Measurements from ENCODE around the gene SH3BP1. TPM values are rescaled to one million over a fixed set of nuclear protein-coding genes. Genes with fewer than 3 reads are reported as not detected.

SH3BP1 gene
- total and polyA plus RNA-seq, 2 of the 4 experiments (the other 2 are of a cell fraction): 8.8 to 33.3 TPM

DNA sequence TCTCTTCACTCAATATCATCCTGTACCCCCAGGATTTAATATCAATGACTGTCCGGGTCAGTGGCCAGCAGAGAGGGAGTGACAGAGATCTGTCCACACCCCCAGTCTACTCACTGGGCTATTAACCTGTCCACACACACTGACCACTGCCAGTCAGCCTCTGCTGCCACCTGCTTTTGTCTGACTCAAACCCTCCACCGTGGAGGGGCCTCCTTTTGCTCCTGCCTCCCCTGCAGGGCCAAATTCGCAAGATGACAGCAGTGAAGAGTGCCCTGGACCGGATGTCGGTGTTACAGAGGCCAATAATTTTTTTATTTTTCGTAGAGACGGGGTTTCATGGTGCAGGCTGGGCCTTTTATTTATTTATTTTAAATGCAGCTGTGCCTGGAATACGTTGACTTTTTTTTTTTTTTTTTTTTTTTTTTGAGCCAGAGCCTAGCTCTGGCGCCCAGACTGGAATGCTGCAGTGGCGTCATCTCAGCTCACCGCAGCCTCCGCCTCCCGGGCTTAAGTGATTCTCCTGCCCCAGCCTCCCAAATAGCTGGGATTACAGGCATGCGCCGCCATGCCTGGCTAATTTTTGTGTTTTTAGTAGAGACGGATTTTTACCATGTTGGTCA lies 24.2 kb downstream of the SH3BP1 start (continued):
- no peak for TF ChIP-seq SMC3 (IDR thresholded peaks at IDR 0.05; ENCODE audit: low read depth, low read length)

DNA sequence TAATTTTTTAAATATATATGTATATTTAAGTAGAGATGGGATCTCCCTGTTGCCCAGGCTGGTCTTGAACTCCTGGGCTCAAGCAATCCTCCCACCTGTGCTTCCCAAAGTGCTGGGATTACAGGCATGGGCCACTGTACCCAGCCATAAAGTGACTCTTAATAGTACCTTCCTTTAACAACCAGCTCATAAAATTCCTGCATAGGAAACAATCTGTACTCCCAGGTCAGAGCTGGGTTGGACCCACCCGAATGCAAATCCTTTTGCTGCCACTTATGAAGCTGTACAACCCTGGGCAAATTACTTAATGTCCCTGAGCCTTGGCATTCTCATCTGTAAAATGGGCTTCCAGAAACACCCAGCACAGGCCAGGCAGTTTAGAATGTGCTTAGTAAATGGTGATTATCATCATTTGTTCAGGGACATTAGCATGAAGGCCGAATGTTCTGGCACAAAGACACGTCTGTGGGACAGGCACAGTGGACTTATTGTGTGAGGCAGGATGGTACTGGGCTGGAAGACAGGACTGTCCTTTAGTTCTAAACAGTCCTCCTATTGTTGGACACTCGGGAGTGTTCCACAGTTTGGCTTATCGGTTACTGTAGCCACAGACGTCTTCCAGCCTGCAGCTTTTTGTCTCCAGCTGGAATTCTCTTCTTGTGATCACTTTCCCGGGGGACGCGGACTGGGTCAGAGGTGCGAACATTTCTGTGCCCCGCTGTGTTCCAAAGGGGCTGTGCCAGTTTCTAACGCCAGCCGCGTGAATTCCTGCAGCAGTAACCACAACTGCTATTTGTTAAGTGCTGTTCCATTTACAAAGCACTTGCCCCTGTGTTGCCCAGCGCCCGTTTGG lies 25.0 kb downstream of the SH3BP1 start:
- in situ Hi-C loops (cut with MboI; ENCODE audit: low sequenced_read_pairs) (no loop called here), dilution Hi-C loops (cut with HindIII; ENCODE audit: low sequenced_read_pairs, unreplicated experiment) (no loop called here)
- TF ChIP-seq MXI1 (IDR thresholded peaks at IDR 0.05; ENCODE audit: borderline replicate concordance, low read depth, low read length) (no peak), MAFK (IDR thresholded peaks at IDR 0.05; ENCODE audit: low read depth, low read length) (no peak), FOS (IDR thresholded peaks at IDR 0.05; ENCODE audit: low read depth, low read length) (no peak), RAD21 (IDR thresholded peaks at IDR 0.05; ENCODE audit: low read length) (no peak), RFX5 (IDR thresholded peaks at IDR 0.05; ENCODE audit: low read depth, low read length) (no peak), CEBPB (IDR thresholded peaks at IDR 0.05; ENCODE audit: low read depth, low read length) (no peak), CHD1 (IDR thresholded peaks at IDR 0.05; ENCODE audit: low read depth, low read length) (no peak)
- TF ChIP-seq, protein P1, sequence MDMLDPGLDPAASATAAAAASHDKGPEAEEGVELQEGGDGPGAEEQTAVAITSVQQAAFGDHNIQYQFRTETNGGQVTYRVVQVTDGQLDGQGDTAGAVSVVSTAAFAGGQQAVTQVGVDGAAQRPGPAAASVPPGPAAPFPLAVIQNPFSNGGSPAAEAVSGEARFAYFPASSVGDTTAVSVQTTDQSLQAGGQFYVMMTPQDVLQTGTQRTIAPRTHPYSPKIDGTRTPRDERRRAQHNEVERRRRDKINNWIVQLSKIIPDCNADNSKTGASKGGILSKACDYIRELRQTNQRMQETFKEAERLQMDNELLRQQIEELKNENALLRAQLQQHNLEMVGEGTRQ (IDR thresholded peaks at IDR 0.05; ENCODE audit: low read depth, low read length): no peak
- TF ChIP-seq, protein P2, sequence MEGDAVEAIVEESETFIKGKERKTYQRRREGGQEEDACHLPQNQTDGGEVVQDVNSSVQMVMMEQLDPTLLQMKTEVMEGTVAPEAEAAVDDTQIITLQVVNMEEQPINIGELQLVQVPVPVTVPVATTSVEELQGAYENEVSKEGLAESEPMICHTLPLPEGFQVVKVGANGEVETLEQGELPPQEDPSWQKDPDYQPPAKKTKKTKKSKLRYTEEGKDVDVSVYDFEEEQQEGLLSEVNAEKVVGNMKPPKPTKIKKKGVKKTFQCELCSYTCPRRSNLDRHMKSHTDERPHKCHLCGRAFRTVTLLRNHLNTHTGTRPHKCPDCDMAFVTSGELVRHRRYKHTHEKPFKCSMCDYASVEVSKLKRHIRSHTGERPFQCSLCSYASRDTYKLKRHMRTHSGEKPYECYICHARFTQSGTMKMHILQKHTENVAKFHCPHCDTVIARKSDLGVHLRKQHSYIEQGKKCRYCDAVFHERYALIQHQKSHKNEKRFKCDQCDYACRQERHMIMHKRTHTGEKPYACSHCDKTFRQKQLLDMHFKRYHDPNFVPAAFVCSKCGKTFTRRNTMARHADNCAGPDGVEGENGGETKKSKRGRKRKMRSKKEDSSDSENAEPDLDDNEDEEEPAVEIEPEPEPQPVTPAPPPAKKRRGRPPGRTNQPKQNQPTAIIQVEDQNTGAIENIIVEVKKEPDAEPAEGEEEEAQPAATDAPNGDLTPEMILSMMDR (conservative IDR thresholded peaks at IDR 0.05; ENCODE audit: low read depth, low read length): no peak

More for the DNA sequence above, 25.0 kb downstream of the SH3BP1 start:
- Histone ChIP-seq H3K9me3 (ENCODE audit: control insufficient read depth, insufficient read depth, low read length) (no peaks in the 10 kb centered on the region), H3K4me3 (ENCODE audit: insufficient read depth, low read depth, low read length) (no peak overlapping the region), H3K56ac (ENCODE audit: extremely low read depth, insufficient read depth, low read length) (no peak overlapping the region), H3K36me3 (ENCODE audit: control insufficient read depth, insufficient read depth, low read length) (peaks cover 14% of the 10 kb centered on the region), H3K23ac (ENCODE audit: low read depth, low read length) (peak overlapping the region; percentile 33; the same call in 1 of the 2 replicates), H2AK9ac (replicated peaks; ENCODE audit: low read depth, low read length, poor library complexity) (peak overlapping the region; percentile 7), H4K8ac (ENCODE audit: low read depth in 2 of 2, low read length in 2 of 2) (peak overlapping the region in 1 of 2 experiments; percentile 54; a peak in 1 of 4 replicates), H2BK15ac (ENCODE audit: low read depth, low read length) (no peak overlapping the region), H2BK120ac (ENCODE audit: low read depth, low read length) (no peak overlapping the region), H3K27me3 (ENCODE audit: control insufficient read depth, insufficient read depth, low read length) (no peaks in the 10 kb centered on the region), H3K79me1 (ENCODE audit: low read depth in 1 of 2, low read length in 2 of 2) (peaks cover 44 to 91% of the 10 kb centered on the region in 2 experiments), H3K4me2 (ENCODE audit: low read depth, low read length) (no peak overlapping the region), H4K20me1 (ENCODE audit: insufficient read depth, low read length) (peaks cover 28% of the 10 kb centered on the region), H3K9ac (ENCODE audit: low read depth, low read length) (no peak overlapping the region), H2AFZ (replicated peaks; ENCODE audit: low read length, poor library complexity) (no peak overlapping the region), H2BK20ac (ENCODE audit: low read depth, low read length) (0 out of 2 replicates have a peak overlapping the region, but pooled peaks have one; percentile 28), H4K5ac (ENCODE audit: low read depth, low read length) (no peak overlapping the region), H3K18ac (ENCODE audit: low read depth, low read length) (no peak overlapping the region), H3K4me1 (ENCODE audit: control insufficient read depth, insufficient read depth, low read length) (peaks cover 26% of the 10 kb centered on the region), H3K9me1 (ENCODE audit: insufficient read depth, low read length) (peaks cover 10% of the 10 kb centered on the region), H3K4ac (ENCODE audit: low read depth, low read length) (peak overlapping the region; percentile 53; the same call in 1 of the 2 replicates), H2AK5ac (ENCODE audit: low read depth, low read length) (peak overlapping the region; percentile 57; the same call in 1 of the 2 replicates), H3K27ac (ENCODE audit: insufficient read depth, low read length) (no peak overlapping the region), H4K91ac (ENCODE audit: insufficient read depth, low read depth, low read length) (no peak overlapping the region; the same call in 1 of the 2 replicates), H3K14ac (replicated peaks; ENCODE audit: low read depth, low read length) (no peak overlapping the region), H2BK5ac (ENCODE audit: low read depth, low read length, poor library complexity, severe bottlenecking) (no peak overlapping the region)
- ATAC-seq (ENCODE audit: low read depth): no peak
- ChIA-PET CTCF (interaction anchor here (1.7 kb wide), 1 partner anchor 21 kb away, joined by 5 read pairs; no protein-coding TSS in a partner anchor), POLR2A (ENCODE audit: unreplicated experiment) (interaction anchor here (0.8 to 1.0 kb wide), 2 partner anchors 21 to 30 kb away, joined by 3 read pairs; no protein-coding TSS in a partner anchor)
- no TSS peak for BruUV-seq (replicated peaks)
- WGBS, 2 experiments (ENCODE audit: extremely low coverage in 2 of 2, insufficient read length in 1 of 2): 77% methylated on average over 8 of the region's 16 CpGs; no CpG with 5 or more reads in 1 of the 2 experiments
- DNase-seq: no peak
- intact Hi-C loops (cut with micrococcal nuclease): no loop called here

Data from IMR-90 (cell line).